Measurements from ENCODE around the gene GABRB1.

The GABRB1 gene

GRCh38 chr4:47031011-47031678 lies at the start of gene GABRB1:
GABRB1 (plus strand) TSS chr4:47031567.
- peak; percentile 19 for DNase-seq

DNA sequence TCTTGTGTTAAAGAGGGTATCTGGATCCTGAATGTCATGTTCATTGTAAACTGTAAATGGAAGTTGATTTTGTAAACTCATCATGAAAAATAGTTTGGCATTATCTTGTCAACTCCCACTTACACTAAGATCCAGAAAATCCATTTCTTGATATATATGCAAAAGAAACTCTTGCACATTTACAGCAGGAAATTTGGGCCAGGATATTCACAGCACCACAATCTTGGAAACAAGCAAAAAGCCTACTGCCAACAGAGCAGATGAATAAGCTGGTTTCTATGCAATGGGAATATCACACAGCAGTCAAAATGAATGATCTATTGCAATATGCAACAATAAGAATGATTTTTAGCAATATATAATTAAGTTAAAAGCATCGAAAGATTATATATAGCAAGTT lies 46.6 kb upstream of the GABRB1 start:
- DNase-seq, result no peak

- no peak for DNase-seq
These were observed 44.3 kb upstream of the GABRB1 start for GRCh38 chr4:46986922-46987638.

GRCh38 chr4:46992338-46992737 lies 39.0 kb upstream of the GABRB1 start:
- no peak for DNase-seq

DNA sequence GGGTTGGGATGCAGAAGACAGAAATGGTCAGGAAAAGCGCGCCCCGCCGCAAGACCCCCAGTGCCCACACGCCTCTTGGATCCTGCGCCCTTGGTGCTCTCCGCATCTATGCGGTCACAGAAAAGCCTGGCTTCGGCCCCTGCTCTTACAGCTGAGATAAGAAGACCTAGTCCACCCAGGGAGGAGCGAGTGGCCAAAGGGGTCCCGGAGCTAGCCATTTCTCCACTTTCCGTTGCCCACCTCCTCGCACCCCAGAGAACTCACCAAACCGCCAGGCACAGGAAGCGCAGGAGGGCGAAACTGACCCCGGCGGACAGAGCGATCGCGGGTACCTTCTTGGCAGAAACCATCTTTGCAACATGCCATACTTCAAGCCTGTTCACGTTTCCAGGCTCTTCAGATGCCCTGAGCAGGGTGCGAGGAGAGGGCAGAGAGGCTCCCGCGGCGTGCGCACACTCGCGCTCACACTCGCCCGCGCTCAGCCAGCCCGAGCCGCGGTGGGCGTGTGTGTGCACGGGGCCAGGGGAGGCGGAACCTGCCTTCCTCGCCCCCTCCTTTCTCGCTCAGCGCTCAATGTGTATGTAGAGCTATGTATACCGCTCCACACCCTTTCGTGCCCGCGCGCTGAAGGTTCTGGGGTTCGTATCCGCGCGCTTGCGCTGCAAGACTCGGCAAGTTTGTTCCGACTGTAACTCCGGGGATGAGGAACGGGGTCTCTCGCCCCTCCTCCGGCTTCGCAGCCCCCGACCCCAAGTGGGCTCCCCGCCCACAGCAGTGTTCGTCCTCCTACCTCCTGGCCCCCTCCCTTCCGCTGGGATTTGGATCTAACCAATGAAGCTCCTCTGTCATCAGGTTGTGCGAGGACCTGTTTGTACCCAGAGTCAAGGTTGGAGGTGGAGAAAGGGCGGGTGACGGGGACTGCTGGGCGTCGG lies 38.0 kb upstream of the GABRB1 start, which contains the start of gene GABRA4:
Gene GABRA4, minus strand, starts transcription at position 507 of the 932 bp plus-strand sequence. Its CDS starts 157 bp downstream, at position 350.
- DNase-seq, result no peak

DNA sequence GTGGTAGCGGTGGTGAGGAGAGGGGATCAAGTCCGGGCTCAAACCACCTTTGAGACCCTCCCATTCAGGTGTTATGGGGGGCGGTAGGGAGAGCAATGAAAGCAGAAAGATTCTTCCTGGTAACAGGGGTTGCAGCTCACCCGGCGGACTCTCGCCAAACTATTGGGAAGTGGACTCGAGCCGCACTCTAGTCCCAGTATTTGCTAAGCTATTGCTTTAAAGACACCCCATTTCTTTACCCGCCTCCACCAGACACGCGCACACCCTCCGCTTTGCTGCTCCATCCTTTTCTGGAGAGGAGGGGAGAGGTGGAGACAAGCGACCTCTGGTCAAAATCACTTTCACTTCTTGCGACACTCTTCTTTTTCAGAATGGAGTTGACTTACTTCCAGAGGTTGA lies 37.4 kb upstream of the GABRB1 start:
- DNase-seq, result no peak

DNA sequence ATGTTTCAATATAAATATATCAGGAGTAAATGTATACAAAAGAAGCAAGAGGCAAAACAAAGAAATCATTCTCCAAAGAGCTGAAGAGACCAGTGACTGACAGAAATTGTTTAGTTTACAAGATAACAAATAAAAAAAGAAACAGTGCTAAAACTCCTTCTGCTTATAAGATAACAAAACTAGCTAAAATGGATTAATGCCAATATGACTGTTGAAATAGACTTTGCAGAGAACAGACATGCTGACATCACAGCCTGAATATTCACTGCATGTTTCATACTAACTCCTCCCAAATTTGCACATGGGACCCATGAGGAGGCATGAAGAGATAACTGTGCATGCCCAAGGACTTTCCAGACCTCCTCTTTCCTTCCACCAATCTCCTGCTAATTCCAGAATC lies 31.8 kb upstream of the GABRB1 start:
- no peak for DNase-seq

- no peak for DNase-seq
These were observed 31.0 kb upstream of the GABRB1 start for GRCh38 chr4:47000406-47000805.

DNA sequence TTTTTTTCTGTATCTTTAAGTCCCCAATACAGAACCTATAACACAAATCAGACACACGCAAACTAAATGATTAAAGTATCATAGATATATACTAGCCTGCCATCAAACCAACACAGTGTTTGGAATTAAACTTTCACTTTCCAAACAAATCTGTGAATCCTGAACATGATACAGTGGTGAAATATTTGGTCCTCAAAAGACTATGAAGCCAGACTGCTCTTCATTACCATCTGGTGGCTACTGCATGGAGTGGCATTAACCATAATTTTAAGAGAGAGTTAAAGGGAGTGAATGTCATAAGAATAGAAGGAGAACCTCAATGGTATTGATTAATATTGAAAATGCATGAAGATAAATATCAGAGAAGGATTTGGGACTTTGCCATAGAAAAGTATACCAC lies 28.8 kb upstream of the GABRB1 start:
- no peak for DNase-seq

GRCh38 chr4:47010347-47010911 lies 20.9 kb upstream of the GABRB1 start:
- no peak for DNase-seq

DNA sequence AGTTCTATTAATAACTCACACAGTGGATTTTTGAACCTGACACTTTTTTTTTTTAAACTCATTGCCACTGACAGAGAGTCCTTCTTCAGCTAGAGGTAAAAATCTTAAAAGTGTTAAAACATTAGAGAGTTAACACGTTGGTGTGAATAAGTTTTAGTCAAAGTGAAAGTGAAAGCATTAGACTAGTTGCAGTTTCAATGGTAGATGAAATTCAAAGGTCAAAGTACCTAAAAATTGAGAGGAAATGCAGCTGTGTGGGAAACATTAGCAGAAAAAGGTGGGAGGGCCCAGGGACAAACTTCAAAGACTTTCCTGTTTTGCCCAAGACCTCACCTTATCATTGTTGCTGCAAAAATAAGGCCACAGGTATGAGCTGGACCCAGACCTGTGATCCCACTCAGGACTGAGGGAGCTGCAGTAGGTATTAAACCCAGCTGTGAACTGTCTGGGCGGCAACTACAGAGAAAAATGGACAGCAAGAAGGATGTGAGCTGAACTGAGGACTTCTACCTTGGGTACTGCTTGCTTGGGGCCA lies 20.4 kb upstream of the GABRB1 start:
- DNase-seq, result no peak

GRCh38 chr4:47012676-47013075 lies 18.7 kb upstream of the GABRB1 start:
- no peak for DNase-seq

- no peak for DNase-seq
These were observed 18.0 kb upstream of the GABRB1 start for GRCh38 chr4:47013373-47013772.

DNA sequence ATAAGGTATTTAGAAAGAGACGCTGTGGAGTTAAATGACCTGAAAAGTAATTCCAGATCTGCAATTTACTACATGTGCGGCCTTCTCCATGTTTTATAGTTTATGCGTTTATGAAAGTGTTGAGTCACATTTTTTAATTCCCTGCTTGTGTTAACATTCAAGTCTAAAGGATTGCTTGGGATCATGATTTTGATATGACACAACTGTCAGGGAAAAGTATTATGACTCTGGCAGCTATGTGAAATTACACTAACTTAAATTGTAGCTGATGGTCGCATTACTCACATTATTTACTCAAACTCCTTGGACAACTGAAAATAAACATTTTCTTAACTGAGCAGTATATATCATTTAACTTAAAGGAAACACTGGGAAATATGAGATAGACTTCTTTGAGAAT lies 14.3 kb upstream of the GABRB1 start:
- no peak for DNase-seq

DNA sequence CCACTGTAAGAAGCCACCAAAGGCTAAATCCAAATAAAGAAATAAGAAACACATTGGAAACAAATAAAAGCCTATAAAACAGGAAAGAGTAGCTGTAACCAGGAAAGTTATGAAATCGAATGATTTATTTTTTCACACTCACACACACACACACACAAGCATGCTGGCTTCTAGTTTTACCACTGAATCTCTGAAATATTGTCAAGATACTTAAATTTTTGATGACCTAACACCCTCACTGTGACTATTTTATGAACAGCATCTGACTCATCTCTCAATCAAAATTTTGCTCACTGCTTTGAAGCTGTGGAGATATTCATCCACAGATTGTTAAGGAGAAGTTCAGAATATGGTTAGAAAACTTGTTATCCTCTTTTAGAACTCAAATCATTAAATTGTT lies 13.9 kb upstream of the GABRB1 start:
- DNase-seq, result no peak

DNA sequence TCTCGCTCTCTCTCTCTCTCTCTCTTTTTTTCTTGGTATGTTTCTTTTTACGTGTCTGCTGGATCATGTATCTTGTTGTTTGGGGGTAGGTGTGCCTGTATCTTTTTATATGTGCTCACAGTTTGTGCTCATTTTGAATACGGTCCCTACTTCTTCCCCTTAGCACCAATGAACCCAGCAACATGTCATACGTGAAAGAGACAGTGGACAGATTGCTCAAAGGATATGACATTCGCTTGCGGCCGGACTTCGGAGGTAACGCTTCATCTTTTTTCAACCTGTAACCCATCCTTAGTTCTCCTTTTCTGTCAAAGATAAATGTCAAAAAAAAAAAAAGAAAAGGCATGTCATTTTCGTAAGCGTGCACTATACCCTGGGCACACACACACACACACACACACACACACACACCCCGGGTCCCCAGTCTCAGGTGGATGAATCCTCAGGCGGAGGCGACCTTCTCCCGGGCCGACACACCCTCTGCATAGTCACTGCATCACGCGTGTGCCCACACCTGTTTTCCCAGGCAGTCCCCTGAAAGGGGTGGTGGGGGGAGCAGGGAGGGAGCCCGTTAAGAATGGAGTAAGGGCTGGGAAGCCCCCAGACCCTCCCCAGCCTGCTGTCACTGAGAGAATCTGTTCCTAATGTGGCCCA lies 511 bp downstream of the GABRB1 start:
- peak; percentile 19 for DNase-seq

GRCh38 chr4:47032405-47033106 lies 1.2 kb downstream of the GABRB1 start:
- DNase-seq, result peak; percentile 59

DNA sequence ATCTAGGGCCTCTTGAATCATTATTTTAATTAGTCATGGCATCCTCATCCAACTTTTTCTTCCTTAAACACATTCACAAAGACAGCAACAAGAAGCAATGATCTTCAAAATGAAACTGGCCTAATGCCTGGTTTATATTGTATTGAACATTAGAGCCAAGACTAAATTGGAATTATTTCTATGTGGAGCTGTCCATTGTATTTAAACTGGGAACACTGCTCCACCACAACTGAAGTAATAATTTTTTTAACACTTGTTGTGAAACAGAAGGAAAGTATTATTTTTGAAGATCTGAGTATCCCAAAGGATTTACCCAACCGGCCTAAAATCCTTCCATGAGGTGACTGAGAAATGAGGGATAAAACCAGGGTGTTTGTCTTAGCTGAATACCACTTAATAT lies 6.9 kb downstream of the GABRB1 start:
- no peak for DNase-seq

DNA sequence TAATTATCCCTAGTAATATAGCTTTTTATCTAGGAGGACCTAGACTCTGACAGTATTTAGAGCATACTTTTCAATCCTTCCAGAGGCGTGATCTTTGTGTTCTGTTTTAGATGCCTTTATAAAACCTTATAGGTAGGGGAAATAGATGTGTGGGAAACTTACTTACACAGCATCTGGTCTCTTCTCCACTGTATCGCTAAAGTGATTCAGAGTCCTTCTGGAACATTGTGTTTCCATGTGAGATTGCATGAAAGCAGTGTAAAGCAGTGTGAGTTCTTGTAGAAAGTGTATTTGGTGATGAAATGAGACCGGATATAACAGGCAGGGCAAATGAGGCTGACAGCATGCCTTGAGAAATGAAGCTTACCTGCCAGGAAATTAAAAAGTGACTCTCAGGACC lies 9.5 kb downstream of the GABRB1 start:
- no peak for DNase-seq

GRCh38 chr4:47043821-47044220 lies 12.5 kb downstream of the GABRB1 start:
- DNase-seq, result no peak

GRCh38 chr4:47045261-47045660 lies 13.9 kb downstream of the GABRB1 start:
- DNase-seq, result no peak

DNA sequence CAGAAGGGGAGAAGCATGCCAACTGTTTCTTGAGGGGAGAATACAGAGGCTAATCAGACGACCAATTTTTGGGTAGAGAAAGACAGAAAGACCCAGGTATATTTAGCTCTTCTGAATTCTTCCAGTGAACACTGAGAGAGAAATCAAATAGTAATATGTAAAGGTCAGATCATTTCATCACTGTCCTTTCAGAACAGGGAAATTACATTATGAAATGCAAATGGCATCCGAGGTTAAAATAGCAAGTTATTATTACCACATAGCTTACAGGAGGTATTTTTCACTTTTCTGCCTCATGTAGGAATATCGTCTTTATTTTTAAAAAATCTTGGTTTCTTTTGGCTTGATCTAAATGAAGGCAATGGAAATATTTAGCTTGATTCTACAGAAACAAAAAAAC lies 18.0 kb downstream of the GABRB1 start:
- DNase-seq, result no peak

Measured in NCI-H526 treated with DMSO at 0.1 percent for 48 hours (cell line).